GM19240 (cell line): Measurements from ENCODE around the gene CHST5.
"Not testable (repeated sequence)": the region's sequence is repeated elsewhere in the genome, so short reads cannot be mapped to it uniquely, and the experiment has no call there.

Experiments used
- DNase-seq: peaks from one replicate; pipeline ENCODE4 v3.0.0; 2011; ENCODE audit warnings: low spot score; ENCODE audit not compliant: insufficient read length

CHST5 gene

DNA sequence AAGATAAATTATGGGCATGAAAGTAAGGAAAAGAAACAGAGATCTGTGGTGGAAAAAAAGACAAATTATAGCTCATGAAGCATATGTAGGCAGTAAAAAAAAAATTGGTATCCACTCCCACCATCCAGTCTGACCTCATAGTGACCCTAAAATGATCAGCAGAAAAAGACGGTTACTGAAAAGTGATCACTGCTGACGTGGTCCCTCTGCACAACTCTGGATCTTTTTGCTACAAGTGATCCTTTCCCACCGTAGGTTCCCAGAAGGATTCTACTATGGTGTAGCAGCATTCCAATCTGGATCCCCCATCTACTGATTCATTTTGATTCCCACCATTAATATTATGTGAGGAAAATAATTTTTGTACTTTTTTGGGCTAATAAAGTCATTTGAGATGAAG is 29.8 kb downstream of the CHST5 start:
- no peak for DNase-seq

DNA sequence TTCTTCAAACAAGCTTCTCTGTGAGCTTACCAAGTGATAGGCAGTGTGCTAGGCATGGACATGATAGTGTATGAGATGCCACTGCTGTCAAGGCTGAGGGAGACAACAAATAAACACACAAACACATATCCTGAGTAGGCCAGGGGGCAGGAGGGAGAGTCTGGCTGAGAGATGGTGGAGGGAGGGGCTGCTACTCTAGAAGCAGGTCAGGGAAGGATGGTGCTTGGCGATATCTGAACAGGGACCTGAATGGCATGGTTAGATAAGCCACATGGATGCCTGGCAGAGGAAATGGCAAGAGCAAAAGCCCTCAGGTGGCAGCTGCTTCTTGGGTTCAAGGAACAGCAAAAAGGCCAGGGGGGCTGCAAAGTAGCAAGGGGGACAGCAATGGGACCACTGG is 32.1 kb downstream of the CHST5 start:
- DNase-seq = no peak

DNA sequence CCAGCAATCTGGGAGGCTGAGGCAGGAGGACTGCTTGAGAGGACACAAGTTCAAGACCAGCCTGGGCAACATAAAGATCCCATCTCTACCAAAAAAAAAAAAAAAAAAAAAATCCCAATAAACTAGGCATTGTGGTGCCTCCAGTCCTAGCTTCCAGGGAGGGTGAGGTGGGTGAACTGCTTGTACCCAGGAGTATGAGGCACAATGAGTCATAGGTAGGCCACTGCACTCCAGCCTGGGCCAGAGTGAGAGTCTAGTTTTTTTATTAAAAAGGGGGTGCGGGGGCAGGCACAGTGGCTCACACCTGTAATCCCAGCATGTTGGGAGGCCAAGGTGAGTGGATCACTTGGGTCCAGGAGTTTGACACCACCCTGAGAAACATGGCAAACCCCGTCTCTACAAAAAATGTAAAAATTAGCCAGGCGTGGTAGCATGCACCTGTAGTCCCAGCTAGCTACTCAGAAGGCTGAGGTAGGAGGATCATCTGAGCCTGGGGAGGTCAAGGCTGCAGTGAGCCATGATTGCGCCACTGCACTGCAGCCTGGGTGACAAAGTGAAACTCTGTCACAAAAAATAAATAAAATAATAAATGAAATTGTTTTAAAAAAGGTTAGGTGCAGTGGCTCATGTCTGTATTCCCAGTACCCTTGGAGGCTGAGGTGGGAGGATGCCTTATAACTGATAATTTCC is 32.8 kb downstream of the CHST5 start:
- DNase-seq = no peak

DNA sequence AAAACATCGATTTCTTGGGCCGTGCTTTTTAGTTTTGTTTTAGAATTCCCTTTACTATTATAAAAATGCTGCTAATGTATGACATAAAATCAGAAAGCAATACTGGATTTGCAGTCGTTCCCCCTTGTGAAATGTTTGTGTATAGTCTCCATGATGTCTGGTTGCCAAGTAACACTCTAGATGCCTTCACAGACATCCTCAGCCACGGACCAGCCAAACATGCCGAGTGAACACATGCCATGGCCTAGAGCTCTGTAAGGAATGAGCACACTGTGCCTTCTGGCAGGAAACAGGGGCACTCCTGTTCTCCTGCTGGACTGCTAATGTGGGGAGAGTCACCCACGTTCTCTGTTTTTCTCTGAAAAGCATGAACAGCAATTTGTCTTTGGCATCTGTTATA is 34.1 kb downstream of the CHST5 start:
- not testable (repeated sequence) for DNase-seq

DNA sequence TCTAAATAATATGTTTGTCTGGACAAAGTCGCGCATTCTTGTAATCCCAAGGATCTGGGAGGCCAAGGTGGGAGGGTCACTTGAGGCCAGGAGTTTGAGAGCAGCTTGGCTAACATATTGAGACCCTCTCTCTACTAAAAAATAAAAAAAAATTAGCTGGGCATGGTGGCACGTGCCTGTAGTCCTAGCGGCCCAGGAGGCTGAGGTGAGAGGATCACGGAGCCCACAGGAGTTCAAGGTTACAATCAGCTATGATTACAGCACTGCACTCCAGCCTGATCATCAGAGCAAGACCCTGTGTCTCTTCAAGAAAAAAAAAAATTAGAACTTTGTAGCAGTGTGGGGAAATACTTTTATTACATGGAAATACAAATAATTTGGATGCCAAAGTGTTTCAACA is 34.5 kb downstream of the CHST5 start:
- no peak for DNase-seq

DNA sequence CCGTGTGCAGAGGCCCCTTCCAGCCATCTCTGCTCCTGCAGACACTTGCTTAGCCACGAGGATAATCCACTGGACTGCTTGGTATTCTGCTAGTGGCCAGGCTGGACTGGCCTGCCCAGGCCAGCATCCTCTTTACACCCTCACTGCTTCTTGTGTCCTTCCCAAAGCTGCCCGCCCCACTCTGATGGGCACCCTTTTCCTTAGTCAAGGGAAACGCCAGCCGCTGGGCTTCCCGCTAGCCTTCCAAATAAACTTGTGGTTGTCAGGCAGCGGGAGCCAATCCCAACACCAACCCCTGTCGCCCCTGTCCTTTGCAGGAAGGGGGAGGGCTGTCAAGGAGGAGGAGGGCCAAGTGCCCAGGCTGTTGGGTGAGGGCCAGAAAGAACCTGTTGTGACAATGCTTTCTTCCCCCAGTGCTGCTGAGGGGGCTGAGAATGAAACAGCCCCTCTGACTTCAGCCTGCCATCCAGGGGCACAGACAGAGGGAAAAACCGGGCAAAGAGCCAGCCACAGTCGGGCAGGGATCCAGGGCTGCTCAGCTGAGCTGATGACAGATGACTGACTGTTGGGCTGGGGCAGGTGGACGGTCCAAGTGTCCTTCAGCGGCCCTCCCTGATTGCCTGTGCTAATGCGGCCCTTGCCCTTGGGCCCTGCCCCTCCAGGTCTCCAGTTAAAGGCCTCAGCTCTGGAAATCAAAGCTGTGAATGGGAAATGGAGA is 37.1 kb downstream of the CHST5 start:
- not testable (repeated sequence) for DNase-seq

DNA sequence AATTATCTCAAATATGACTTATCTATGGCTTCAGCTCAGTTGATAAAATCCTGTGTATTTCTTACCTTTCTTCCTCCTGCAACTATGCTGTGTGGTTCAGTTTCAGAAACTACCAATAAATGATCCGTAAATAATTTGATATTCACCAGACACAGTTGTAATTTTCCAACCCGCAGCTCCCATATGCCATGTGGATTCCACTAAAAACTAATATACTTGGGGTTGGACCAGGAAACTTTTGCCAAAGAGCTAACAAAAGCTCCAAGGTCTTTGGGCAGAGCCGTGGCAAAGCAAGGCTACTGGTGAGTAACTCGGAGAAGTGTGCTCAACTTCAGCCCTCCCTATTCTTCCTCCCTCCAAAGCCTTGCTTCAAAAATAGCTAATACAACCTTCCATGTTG is 38.4 kb downstream of the CHST5 start:
- no peak for DNase-seq

DNA sequence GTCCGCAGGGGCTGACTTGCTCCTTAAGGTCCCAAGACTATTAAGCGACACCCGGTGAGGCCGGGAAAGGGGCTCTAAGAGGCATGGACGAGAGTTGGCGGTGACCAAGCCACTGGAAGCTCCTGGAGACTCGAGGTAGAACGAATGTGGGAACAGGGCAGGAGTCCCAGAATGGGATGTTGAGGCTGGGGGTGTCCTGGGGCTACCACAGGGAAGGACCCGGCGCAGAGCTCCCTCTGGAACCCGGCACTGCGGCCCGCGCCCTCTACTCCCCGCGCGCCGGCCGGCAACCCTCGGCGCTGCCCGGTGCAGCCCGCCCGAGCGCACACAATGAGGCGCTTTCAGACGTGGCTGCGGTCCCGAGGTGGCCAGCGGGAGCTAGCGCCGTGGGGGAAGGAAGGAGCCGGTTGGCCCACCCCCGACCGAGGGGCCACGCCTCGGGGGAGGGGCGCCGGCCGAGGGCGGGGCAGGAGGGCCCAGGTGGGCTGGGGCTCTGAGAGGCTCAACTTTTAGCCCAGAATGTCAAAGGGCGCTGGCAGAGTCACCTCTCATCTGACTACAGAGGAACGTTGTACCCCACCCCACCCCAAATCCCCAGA is 40.7 kb downstream of the CHST5 start, which contains the start of gene CHST6:
TSS of gene CHST6 (minus strand) at position 366 of the 599 bp plus-strand sequence. CDS start 15,613 bp downstream, outside the sequence.
- no peak for DNase-seq

DNA sequence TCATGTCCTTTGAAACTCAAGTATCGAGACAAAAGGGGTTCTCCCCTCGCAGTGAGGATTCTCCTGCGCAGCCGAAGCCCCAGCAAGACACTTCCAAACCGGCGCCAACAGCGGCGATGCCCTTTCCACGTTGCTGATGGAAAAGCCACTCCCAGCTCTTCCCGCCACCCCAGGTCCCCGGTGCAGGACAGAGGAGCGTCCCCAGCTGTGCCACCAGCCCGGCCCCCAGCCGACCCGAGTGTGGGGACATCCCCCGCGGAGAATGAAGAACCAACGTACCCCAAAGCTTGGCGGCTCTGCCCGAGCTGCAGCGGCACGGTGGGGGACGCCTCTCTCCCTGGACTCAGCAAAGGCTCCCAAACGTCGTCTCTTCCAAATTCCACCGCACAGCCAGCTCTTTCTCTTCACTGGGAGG is 41.2 kb downstream of the CHST5 start:
- DNase-seq = no peak

DNA sequence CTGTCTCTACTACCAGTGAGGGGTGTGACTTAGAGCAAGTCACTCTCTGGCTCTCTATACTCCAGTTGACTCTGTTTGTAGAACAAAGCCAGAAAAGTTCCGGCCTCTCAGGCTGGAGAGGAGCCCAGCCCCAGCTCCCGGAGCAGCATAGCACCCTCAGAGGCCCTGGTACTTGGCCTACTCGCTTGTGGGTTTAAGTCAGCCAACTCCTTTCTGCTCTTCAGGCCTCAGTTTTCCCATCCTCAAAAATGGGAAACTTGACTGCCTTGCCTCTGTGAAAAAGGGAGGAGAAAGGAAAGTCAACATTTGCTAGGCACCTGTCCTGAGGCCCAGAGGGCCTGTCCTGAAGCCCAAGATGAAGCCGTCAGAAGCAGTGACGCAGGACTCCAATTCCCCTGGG is 41.7 kb downstream of the CHST5 start:
- DNase-seq = no peak

DNA sequence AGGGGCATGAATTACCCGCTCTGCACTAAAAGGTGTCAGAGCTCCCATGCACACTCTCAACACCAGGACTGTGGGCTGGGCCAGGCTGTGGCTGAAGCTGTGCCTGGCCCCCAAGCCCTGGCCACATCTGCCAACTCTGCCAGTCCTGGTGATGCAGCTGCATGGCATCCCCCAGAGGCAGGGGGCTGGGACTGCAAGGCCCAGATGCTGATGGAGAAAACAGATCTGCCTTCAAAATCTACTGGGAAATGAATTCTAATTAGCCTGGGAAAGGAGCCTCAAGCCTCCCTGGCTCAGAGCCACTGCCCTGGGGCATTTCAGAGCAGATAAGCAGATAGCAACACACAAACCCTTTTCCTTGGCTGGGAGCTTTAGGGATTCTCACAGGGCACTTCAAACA is 44.0 kb downstream of the CHST5 start:
- DNase-seq = no peak

DNA sequence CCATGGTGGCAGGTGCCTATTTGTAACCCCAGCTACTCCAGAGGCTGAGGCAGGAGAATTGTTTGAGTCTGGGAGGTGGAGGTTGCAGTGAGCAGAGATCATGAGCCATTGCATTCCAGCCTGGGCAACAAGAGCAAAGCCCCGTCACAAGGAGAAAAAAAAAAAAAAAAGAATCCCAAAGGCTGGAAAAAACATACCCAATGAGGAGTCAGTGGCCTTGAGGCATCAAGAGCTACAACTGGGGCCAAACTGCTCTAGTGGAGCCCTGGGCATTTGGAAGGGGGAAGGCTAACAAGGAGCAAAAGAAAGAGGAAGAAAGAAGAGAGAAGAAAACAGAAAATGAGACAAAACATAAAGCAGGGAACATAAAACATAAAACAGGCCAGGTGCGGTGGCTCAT is 47.6 kb downstream of the CHST5 start:
- no peak for DNase-seq

DNA sequence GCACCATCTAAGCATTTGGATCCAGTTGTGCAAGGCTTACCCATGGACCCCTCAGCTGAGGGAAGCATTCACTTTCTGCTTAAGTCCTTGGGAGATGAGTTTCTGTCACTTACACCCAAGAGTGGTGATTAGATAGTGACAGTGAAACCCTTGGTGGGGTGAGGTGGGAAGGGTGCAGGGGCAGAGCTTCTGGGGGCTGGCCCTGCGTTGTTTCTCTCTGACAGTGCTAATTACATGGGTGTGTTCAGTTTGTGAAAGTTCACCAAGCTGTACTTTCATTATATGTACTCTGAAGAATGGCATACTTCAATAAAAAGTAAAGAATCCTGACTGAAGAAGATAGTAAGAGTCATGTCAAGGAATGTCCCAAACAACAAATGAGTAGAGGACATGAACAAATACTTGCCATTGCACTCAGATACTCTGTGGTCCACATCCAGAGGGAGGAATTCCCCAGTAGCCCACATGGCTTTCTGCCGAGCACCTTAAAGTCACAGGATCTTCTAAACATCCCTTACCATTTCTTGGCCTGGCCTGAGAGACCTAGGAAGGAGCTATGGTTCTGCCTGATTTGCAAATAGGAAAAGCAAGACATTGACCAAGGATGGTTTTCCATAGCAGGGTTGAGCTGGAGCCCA is 49.1 kb downstream of the CHST5 start:
- no peak for DNase-seq

DNA sequence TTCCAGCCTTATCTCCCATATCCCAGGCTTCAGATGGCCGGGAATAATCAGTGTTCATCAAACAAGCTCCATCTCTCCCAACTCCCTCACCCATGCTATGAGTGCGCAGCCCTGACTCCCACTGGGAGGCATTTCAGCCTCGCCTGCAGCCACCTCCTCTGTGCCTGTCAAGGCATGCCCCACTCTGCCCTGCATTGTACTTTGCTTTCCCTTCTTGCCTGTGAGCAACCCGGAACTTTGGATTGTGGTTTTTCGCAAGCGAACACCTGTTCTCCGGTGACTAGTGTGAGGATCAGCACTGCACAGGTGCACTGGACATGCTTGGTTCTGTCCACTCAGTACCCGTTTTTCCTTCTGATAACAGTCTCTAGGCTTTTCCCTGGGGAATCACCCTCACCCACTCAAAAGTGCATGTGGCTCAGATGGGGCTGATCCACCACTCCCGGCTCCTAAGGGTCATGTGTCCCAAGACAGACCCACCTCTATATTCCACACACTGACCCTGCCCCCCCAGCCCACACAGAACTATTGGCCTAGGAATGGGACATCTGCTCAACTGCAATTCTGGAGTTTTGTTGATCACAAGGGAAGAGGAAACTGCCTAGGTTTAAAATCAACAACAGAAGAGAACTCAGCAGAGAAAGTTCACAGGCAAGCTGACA is 49.8 kb downstream of the CHST5 start:
- DNase-seq = no peak

DNA sequence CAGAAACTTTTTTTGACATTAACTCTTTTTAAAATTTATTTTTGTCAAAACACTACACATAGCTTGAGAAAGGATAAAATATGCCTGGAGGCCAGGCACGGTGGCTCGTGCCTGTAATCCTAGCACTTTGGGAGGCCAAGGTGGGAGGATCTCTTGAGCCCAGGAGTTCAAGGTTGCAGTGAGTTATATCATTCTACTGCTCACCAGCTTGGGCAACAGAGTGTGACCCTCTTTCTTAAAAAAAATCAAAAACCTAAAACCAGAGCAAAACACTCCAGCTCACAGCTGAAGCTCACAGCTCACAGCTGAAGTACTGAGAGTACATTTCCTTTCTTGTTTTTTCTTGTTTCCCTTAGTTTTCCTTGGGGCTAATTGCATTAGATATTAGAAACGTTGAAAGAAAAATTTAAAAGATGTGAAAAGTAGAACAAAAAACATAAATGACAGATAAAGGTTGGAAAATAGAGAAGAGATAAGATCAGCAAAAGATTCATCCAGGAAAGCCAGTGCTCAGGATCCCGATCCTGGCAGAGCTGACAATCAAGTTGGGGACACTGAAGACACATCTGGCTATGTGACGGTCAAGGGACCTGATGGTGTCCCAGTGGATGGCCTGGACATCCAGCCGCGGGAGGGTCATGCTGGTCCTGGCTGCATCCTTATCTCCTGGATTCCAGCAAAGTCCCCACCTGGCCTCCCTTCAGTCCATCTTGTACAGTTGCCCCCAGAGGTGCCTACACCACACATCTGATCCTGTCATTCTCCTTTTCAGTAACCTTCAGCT is 50.5 kb downstream of the CHST5 start:
- DNase-seq = no peak

DNA sequence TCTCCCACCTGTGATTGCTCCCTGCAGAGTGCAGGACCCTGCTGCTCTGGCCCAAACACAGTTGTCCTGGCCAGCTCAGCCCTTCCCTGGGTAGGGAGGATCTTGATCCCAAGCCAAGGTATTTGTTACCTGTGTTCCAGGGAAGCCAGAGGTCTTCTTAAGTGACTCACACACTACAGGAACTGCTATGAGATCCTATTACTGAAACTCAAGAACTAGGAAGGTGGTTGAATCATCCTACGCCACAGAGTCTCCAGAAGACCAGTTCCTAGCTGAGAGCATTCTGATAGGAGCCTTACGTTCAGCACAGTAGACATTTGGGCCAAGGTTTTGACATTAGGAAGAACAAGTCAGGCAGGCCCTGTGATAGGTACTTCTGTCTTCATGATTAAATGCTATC is 52.7 kb downstream of the CHST5 start:
- no peak for DNase-seq

DNA sequence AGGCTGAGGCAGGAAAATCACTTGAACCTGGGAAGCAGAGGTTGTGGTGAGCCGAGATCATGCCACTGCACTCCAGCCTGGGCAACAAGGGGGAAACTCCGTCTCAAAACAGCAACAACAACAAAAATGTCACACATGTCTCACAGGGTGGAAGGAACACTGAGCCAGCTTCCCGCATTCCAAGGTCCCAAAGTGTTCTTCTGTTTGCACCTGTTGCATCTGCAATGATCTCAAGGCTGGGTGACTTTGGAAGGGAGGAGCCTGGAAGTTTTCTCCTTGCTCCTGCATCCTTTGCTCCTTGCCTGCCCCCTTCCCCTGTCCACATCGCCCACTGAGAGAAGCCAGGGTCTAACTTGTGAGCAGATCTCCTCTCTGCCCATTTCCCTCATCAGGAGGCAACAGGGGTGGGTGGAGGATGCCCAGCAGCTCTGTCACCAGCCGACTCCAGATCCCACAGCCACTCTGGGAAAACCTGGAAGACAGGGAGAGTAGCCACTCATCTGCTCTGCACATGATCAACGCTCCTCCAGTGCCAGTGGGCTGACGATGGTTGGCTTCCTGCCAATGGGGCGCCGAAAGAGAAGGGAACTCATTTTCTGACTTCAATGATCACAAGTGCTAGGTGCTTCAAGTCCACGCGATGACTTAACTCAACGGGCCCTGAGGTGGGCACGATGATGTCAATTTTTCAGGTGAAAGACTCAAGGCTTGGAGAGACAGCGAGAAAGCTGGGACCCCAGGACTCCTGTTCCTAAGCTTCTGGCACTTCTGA is 53.3 kb downstream of the CHST5 start:
- no peak for DNase-seq

DNA sequence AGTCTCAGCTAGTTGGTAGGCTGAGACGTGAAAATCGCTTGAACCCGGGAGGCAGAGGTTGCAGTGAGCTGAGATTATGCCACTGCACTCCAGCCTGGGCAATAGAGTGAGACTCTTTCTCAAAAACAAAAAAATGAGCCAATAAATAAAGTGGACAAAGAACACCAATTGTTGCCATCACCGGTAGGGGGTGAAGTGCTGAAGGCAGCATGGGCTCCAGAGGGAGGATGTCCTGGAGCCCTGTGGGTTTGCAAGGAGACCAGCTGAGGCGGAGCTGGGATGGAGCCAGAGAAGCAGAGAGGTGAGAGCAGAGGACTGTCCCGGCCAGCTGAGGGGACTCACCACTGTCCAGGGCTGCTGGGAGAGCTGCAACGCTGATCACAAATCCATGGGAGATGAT is 54.4 kb downstream of the CHST5 start:
- no peak for DNase-seq

DNA sequence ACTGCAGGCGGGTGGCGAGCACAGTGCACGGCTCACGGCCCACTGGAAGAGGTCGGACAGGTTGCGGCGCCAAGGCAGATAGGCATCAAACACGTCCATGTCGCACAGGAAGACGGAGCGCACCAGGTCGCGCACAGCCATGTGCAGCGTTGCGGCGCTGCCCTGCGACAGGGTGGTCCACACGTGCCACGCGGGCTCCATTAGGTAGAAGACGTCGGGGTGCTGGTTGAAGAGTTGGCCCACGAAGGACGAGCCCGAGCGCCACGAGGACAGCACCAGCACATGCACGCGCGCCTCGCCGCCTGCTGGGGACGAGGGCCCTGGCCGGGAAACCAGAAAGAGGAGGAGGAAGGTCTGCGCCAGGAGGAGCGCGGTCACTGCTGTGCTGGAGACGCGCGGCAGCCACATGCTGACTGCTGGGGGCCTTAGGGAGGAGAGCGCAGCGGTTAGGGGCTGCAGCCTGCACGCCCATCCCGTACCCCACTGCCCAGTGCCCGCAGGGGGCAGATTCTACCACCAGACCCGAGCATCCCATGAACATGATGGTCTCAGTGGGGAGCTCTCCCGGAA is 56.4 kb downstream of the CHST5 start:
- no peak for DNase-seq
